Cortex of kidney (tissue), 1 donor: ENCODE data around the gene DPP6.

Experiments used
- DNase-seq: peaks from one replicate; lab custom pipeline; 2025; lab: John Stamatoyannopoulos, UW

The DPP6 gene

DNA sequence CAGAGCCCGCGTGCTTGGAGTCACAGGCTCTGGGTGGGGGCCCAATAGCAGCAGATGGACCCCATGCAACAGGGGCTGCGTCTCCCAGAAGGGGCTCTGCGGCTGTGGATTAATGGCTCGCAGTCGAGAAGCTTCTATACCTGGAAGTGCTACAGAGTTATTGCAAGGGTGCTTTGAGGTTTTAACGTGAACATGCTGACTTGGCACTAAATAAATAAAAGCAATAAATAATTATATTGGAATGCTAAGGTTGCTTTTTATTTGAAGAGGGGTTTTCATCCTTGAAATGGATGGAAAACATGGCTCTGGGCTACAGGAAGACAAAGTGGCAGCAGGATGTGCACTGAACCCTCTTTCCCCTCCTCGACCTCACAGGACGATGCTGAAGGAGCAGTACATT is 828.3 kb downstream of the DPP6 start:
- DNase-seq: no peak

DNA sequence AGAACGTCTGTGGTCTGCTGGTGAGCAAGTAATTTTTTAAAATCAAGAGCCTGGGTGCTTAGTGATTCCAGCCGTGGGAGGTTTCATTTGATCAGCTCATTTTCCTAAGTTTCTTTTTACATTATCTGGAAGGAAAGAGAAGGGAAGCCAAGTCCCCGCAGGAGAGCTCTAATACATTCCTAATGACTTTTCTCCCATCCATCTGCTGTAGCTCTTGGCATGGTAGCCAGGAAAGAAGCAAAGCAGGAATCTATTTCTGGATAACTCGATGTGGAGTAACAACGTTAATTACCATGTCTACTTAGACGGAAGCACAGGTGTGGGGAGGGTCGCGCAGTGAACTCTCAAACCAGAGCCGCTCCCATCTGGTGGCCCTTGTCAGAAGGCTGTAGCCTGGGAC is 828.8 kb downstream of the DPP6 start:
- no peak for DNase-seq

DNA sequence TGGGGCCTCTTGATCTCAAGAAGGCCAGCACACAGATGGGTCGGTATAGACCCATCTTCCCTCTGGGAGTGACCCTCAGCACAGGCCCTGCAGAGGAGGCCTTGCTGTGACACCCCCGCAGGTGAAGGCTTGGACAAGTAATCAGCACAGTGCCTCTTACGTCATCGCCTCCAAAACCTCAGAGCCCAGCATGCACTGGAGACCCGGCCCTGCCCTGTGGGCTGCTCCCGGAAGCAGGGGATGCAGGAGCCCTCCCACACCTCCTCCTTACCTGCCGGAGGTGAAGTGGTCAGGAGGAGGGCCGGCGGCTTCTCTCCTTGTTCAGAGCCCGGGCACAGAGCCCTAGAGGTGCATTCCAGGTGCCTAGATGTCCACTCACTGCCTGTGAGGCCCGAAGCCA is 829.3 kb downstream of the DPP6 start:
- DNase-seq: no peak

DNA sequence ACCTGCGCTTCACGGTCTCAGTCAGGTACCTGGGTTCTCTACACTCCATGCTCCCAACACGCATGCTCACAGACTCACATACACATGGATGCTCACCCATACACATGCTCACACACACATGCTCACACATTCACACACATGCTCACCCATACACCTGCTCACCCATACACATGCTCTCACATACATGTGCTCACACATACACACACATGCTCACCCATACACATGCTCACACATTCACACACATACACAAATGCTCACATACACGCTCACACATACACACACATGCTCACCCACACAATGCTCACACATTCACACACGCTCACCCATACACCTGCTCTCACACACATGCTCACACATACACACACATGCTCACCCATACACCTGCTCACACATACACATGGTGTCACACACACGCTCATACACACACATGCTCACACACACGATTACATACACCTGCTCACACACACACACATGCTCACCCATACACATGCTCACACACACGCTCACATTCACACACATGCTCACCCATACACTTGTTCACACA is 830.8 kb downstream of the DPP6 start:
- no peak for DNase-seq

DNA sequence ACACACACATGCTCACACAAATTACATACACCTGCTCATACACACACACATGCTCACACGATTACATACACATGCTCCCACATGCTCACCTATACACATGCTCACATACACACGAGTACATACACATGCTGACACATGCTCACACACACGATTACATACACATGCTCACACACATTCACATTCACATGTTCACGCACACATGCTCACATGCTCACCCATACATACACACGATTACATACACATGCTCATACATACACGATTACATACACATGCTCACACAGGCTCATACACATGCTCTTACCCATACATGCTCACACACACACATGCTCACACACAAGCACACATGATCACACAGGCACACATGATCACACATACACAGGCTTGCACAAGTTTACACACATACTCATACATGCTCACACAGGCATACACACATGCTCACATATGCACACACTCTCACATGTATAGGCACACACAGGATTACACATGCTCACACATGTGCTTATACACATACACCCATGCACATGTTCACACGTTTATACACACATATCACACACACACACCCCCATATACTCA is 832.2 kb downstream of the DPP6 start:
- no peak for DNase-seq

DNA sequence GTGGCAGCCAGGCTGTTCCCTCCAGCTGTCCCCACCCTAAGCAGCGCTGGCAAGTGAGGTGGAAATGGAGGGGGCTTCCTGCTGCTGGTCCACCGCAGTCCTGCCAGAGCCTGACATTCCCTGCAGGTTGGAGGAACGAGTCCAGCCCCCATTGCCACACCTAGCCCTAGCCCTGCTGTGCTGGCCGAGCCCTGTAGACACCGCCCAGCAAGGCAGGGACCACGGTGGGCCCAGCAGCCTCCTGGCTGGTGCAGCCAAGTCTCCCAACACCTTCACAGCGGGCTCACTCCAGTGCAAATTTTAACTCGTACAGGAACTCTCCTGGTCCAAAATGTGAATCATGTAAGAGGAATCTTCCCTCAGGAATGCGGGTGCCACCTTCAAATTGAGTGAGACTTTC is 834.4 kb downstream of the DPP6 start:
- DNase-seq: no peak

DNA sequence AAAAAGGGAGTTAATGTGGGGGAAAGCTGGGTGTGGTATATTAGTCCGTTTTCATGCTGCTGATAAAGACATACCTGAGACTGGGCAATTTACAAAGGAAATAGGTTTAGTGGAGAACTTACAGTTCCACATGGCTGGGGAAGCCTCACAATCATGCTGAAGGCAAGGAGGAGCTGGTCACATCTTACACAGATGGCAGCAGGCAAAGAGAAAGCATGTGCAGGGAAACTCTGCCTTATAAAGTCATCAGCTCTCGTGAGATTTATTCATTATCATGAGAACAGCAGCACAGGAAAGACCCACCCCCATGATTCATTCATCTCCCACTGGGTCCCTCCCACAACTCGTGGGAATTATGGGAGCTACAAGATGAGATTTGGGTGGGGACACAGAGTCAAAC is 836.5 kb downstream of the DPP6 start:
- DNase-seq: no peak

DNA sequence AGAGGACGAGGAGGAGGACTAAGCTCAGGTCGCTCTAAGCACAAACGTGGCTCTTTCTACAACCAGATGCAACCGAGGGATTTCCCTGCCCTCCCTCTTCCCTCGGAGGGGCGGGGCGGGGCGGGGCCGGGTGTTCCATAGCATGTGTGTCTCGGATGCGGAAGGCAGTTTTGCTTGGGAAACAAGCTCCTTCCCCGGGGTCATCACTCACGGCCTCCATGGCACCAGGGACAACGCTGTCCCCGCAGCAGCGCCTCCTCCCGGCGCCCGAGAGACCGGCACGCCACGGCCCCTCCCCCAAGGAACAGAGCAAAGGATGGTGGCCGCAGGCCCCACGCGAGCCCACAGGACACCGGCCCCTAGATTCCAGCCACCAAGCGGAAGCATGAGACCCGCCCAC is 840.3 kb downstream of the DPP6 start:
- no peak for DNase-seq

DNA sequence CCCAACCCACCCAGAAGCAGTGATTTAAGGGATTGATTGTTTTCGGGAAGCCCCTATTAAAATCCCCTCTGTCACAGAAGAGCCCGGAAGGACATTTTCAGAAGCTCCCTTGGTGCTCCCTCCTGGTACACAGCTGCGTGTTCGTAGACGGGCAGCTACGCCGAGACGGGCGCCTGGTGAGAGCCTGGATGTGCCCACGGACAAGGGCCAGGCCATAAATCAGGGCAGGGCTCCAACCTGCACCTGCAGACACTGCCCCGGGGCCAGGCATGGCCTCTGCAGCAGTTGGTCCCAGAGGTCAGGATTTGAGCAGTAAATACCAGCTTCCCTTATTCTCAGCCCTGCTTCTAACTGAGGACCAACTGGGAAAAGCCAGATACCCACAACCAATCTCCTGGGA is 843.9 kb downstream of the DPP6 start:
- DNase-seq: no peak

DNA sequence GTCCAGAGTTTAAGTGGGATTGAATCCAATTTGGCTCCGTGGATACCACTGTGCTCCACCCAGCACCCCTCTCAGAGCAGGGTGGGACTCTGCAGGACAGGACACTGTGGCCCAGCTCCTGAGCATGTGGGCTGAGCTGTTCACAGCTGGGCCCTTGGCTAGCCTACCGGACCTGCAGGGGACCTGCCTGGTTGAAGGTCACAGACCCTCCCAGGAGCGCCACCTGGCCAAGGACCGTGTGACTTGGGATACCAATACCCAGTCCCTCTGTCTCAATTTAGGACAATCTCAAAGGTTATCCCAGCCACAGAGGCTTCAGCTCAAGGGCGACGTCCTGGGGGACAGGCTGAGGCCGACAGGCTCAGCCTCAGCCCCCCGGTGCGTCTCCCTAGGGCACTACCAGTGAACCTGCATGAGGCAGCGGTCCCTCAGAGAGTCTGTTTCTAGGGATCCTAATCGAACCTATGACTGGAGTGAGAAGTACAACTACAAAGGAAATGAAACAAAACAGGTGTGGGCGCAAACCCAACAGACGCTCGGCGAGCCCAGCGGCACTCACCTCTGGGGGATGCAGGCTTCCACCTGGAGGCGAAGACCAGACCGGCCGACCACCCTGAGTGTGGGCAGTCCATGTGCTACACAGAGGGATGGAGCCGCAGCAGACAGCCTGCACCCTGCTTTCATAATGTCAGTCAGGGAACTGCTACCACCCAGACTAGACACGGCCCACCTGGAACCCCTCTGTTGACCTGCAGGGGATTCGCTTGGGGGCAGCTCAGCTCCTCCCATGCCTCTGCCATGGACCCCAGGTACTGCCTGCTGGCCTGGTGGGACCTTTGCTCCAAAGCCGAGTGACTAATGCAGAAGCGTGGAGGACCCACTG is 847.0 kb downstream of the DPP6 start:
- no peak for DNase-seq

DNA sequence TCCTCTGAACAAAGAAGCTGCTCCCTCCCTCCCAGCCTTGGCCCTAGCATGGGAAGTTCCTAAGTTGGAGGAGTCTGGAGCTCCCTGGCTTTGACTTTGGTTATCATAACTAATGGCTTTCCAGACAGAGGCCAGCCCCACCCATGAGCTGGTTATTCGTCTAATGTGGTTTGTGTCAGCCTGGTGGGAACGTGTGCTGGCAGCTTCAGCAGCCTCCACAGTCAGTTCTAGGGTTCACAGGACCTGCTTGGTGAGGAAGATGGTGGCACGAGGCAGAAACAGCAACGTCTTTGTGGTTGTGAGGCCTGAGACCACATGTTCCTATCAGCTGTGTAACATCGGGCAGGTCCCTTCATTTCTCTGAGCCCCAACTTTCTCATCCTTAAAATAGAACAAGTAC is 847.7 kb downstream of the DPP6 start:
- DNase-seq: no peak

DNA sequence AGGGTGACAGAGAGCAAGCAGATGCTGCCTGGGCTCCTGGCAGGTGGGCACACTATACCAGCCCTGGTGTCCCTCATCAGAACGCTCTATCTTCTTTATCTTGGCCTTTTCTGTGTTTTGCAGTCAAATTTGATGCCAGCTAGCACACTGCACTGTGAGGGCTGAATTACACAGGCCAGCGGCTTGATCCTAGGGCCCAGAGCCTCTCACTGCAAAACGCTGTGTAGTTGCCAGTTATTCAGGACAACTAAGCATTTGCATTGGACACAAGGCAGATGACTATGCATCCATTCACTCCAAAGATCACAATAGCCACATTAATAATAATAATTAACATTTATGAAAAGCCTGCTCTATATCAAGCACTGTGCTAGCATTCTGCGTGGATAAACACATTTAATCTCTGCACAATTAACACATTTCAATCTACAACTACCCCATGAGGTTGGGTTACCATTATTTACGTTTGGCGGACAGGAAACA is 850.4 kb downstream of the DPP6 start:
- no peak for DNase-seq

DNA sequence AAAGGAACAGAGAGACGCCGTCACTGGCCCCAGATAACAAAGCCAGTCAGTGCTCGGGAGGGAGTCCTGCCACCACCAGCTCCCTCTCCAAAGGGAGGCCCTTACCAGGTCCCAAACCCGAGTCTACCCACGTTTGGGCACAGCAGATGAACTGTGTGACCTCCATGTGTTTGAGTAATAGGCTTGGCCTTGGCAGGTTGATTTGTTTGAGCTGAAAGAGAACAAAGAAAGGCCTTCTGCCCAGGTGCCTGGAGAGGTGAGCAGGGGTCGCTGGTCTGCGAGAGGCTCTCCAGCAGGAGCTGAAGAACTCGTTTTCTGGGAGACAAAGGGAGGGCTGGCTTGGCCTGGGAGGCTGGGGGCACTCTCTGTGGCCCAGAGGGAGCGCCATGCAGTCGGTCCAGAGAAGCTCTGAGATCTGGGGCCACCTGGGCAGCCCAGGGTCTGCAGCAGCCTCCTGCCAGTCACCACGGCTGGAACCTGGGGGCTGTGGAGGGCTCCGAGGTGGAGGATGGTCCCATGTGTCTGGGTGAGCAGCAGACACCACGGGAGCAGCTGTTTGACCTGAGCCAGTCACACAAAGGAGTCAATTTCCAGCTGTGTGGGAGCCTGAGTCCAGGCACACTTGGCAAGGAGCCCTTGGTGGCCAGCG is 851.0 kb downstream of the DPP6 start:
- DNase-seq: no peak

DNA sequence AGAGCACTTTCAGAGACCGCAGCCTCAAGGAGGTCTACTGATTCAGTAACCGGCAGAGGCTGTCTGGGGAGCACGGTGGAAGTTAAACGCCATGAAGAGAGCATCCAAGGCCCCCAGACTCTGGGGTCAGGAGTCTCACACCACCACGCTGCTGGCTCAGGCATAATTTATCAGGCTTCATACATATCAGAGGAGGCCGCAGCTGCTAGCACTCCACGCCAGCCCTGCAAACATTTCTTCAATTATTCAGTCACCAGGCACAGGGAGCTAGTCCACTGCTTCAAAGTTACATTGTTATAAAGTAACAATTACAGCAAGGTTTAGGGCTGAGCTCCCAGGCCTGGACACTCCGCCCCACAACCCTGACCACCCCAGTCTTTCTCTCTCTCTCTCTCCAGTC is 852.9 kb downstream of the DPP6 start:
- no peak for DNase-seq

DNA sequence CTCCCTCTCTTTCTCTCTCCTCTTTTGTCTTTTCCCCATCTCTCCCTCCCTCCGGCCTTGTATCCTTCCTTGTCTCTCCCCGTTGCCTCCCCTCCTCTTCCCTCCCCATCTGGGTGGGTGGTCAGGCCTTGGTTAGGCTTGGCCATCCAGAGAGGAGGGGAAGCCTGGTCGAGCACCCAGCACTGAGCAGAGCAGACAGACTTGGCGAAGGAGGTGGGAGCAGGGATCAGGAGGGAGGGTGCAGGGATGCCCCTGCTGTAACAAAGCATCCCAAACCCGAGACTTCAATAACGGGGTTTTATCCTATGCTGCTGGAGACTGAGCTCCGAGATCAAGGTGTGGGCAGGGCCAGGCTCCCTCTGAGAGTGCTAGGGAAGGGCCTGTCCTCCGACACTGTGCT is 853.4 kb downstream of the DPP6 start:
- DNase-seq: no peak

DNA sequence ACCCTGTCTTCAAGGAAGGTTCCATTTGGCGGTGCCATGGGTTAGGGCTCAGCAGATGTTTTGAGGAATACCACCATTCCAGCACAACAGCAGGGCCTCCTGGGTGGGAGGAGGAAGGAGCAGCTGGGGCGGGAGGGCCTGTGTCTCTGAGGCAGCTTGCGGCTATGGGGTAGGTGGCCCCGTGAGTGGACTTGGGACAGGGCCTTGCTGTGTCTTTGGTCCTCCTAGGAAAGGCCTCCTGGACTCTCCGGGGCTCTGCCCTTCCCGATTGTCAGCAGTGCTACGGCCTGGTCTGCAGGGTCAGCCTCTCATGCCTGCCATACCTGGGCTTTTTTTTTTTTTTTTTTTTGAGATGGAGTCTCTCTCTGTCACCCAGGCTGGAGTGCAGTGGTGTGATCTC is 854.0 kb downstream of the DPP6 start:
- no peak for DNase-seq

DNA sequence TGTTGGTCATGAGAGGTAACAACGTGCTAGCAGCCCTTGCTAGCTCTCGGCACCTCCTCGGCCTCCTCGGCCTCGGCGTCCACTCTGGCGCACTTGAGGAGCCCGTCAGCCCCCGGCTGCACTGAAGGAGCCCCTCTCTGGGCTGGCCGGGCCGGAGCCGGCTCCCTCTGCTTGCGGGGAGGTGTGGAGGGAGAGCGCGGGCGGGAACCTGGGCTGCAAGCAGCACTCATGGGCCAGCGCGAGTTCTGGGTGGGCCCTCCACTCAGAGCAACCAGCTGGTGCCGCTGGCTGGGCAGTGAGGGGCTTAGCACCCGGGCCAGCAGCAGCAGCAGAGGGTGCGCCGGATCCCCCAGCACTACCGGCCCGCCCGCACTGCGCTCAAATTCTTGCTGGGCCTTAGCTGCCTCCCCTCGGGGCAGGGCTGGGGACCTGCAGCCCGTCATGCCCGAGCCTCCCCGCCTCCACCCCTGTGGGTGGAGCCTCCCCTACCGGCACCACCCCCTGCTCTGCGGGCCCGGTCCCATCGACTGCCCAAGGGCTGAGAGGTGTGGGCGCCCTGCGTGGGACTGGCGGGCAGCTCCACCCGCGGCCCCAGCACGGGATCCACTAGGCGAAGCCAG is 854.6 kb downstream of the DPP6 start:
- DNase-seq: no peak

DNA sequence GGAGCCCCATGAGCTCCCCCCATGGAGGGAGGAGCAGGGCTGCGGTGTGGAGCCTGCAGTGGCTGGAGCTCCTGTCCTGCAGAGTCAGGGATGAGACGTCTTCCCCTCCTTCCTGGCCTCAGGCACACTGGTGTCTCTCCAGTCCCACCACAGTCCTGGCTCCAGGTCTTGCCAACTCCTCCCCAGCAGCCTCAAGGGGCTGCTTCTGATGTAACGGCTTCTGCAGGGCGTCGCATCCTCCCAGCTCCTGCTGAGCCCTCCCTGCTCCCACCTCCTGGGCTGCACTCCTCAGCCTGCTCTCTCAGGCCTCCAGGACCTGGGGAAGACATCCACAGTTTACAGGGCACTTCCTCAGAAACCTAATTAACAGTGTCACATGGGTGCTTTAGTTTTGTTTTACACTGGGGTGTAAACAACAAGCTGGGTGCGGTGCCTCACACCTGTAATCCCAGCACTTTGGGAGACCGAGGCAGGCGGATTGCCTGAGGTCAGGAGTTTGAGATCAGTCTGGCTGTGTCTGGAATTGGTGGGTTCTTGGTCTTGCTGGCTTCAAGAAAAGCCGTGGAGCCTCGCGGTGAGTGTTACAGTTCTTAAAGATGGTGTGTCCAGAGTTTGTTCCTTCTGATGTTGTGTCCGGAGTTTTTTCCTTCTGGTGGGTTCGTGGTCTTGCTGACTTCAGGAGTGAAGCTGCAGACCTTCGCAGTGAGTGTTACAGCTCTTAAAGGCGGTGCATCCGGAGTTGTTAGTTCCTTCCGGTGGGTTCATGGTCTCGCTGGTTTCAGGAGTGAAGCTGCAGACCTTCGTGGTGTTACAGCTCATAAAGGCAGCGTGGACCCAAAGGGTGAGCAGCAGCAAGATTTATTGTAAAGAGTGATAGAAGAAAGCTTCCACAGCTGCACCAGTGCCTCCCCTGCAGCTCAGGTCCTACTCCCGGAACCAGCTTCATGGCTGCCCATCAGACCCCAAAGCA is 855.7 kb downstream of the DPP6 start:
- no peak for DNase-seq

DNA sequence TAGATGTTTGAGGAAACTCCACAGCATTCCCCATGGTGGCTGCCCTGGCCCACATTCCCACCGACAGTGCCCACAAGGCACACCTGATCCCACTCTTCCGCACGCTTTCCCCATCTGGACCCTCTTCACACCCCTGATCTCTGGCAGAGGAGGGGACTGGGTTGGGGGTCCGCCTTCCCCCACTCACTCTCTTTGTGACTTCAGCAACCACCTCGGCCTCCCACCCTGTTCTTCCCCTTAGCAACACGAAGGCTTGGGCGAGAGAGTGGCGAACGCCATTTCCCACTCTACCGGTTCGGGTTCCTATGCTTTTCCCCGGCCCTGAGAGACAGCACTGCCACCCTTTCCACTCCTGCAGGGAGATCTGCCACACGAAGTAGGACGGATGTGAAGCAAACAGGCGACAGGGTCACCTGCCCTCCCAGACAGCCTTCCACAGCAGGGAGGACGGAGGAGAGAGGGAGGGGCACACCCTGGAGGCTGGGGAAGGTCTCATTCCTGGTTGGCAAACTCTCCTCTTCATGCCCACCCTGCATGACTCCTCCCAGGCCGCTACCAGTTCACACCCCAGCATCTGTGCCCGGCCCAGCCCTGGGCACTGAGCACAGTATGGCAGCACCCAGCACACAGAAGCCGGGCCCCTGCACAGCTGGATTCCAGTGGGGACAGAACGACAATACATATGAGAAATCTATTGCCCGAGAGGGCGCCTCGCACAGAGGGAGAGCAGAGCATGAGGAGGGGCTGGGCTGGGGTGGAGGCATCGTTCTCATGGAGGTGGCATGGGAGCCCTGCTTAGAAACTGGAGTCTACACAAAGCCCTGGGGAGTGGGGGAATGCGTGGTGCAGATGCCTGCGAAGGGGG is 857.3 kb downstream of the DPP6 start:
- DNase-seq: no peak

DNA sequence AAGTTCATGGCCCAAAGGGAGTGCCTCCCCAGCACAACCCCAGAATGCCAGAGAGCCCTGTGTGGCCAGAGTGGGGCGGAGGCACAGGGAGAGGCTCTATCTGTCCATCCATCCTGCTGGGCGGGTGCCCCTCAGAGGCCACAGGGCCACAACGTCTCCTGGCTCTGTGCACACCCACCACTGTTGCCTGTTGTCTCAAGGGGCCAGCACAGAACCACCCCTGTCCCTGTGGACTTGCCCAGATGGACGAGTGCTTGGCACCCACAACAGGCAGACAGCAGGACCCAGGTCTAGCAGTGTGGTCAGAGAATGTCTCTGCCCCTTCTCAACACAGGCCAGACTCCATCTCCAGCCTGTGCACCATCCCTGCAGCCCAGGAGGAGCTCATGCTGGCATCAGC is 857.9 kb downstream of the DPP6 start:
- DNase-seq: no peak
